PC-9 (cell line): Measurements from ENCODE around the gene CYGB.
"Not testable (repeated sequence)": the region's sequence is repeated elsewhere in the genome, so short reads cannot be mapped to it uniquely, and the experiment has no call there.

Experiments used
- EZH2 ChIP-seq: fragments of 200-600 bp; sonication (generic); IDR thresholded peaks from 2 replicates; pipeline ENCODE4 v1.8.0; 2017; ENCODE audit warnings: antibody characterized with exemption, low read depth
- TF ChIP-seq, protein P1 (sequence below): fragments of 200-600 bp; sonication (generic); conservative IDR thresholded peaks from 2 replicates; pipeline ENCODE4 v1.6.1; 2017; ENCODE audit warnings: mixed run types, antibody characterized with exemption, mild to moderate bottlenecking, moderate library complexity

DNA sequence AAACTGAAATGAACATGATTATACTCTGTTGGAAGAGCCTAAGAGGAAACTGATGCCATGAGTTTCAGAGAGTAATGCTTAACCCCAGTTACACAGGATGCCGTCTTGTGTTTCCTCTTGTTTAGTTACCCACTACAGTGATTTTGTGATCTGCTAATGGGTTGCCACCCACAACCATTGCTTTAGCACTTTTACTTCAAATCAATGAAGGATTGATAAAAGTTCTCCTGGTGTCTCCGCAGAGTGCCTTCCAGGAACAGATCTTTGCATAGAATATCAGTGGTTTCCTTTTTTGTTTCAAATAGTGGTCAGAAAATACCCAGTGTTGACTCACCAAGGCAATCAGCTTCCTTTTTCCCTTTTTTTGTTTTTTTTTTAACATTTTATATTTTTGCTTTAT is 25.9 kb upstream of the CYGB start:
- TF ChIP-seq, protein P1, sequence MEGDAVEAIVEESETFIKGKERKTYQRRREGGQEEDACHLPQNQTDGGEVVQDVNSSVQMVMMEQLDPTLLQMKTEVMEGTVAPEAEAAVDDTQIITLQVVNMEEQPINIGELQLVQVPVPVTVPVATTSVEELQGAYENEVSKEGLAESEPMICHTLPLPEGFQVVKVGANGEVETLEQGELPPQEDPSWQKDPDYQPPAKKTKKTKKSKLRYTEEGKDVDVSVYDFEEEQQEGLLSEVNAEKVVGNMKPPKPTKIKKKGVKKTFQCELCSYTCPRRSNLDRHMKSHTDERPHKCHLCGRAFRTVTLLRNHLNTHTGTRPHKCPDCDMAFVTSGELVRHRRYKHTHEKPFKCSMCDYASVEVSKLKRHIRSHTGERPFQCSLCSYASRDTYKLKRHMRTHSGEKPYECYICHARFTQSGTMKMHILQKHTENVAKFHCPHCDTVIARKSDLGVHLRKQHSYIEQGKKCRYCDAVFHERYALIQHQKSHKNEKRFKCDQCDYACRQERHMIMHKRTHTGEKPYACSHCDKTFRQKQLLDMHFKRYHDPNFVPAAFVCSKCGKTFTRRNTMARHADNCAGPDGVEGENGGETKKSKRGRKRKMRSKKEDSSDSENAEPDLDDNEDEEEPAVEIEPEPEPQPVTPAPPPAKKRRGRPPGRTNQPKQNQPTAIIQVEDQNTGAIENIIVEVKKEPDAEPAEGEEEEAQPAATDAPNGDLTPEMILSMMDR, result not testable (repeated sequence)
- TF ChIP-seq EZH2, result not testable (repeated sequence)
